B cell (primary cell): ENCODE data around the gene HLA-DMB. TPM values are rescaled to one million over a fixed set of nuclear protein-coding genes. Genes with fewer than 3 reads are reported as not detected.

Experiments
- ATAC-seq: fragments of 200-7000 bp; cut with Tn5 transposase; one replicate; pipeline ENCODE4 v1.10.0; 2021; ENCODE audit warnings: low read depth, mild to moderate bottlenecking, moderate number of reproducible peaks, moderate library complexity
- CTCF ChIA-PET: fragments of 350-600 bp; sonication (Branson Sonifier 250); formaldehyde crosslinking; loops from one replicate; lab custom pipeline; 2021; ENCODE audit warnings: antibody characterized with exemption, inconsistent platforms; lab: Charles Lee
- POLR2A ChIA-PET: fragments of 350-600 bp; sonication (Branson Sonifier 250); formaldehyde crosslinking; loops from one replicate; lab custom pipeline; 2021; ENCODE audit warnings: antibody characterized with exemption; lab: Charles Lee
- DNase-seq: peaks from one replicate; pipeline ENCODE4 v3.0.0; 2013
- H2AFZ ChIP-seq: 2 replicates; pipeline ENCODE4 v1.6.1; 2012; ENCODE audit warnings: mild to moderate bottlenecking, low read depth, low read length; ENCODE audit not compliant: insufficient read depth, poor library complexity, severe bottlenecking
- H3K27ac ChIP-seq, 2 donors: 1 replicate in 1 of 2; 2 replicates in 1 of 2; pipeline ENCODE4 v1.5.1; 2012 to 2013; ENCODE audit warnings: low read length in 2 of 2, mild to moderate bottlenecking in 2 of 2, moderate library complexity in 1 of 2
- H3K27me3 ChIP-seq, 4 experiments: fragments of 200-600 bp in 1 of 4; sonication (generic) in 1 of 4; replicated peaks in 1 of 4; 1 replicate in 2 of 4; 2 replicates in 2 of 4; pipeline versions ENCODE4 v1.6.1 to v1.7.0; 2013 to 2016; ENCODE audit warnings: low read length in 3 of 4, mild to moderate bottlenecking in 2 of 4, mixed read lengths in 1 of 4, moderate library complexity in 1 of 4; ENCODE audit not compliant: insufficient read depth in 4 of 4, control insufficient read depth in 3 of 4; ENCODE audit errors: control extremely low read depth in 1 of 4
- H3K36me3 ChIP-seq, 2 experiments: replicated peaks in 1 of 2; 1 replicate in 1 of 2; 2 replicates in 1 of 2; pipeline versions ENCODE4 v1.6.1 to v1.7.1; 2013; ENCODE audit warnings: low read length in 1 of 2; ENCODE audit not compliant: insufficient read depth in 2 of 2, control insufficient read depth in 1 of 2; ENCODE audit errors: control extremely low read depth in 1 of 2, extremely low read depth in 1 of 2
- H3K4me1 ChIP-seq, 2 donors: fragments of 200-600 bp in 1 of 2; sonication (generic) in 1 of 2; 1 replicate in 1 of 2; 2 replicates in 1 of 2; pipeline versions ENCODE4 v1.5.1 to v1.6.1; 2013 to 2017; ENCODE audit warnings: low read length in 2 of 2; ENCODE audit not compliant: control insufficient read depth in 2 of 2, insufficient read depth in 2 of 2
- H3K4me2 ChIP-seq: replicated peaks from 2 replicates; pipeline ENCODE3; 2012; ENCODE audit warnings: mild to moderate bottlenecking, low read depth, low read length; ENCODE audit not compliant: poor library complexity, severe bottlenecking
- H3K4me3 ChIP-seq, 5 experiments: fragments of 200-600 bp in 1 of 5; sonication (generic) in 1 of 5; 1 replicate in 3 of 5; 2 replicates in 2 of 5; pipeline versions ENCODE4 v1.5.1 to v1.7.0; 2011 to 2016; ENCODE audit warnings: low read length in 4 of 5, mild to moderate bottlenecking in 4 of 5, low read depth in 2 of 5, control low read depth in 1 of 5, moderate library complexity in 1 of 5; ENCODE audit not compliant: insufficient read depth in 1 of 5; ENCODE audit errors: control extremely low read depth in 1 of 5, extremely low read depth in 1 of 5
- H3K79me2 ChIP-seq: fragments of 200-600 bp; sonication (generic); one replicate; pipeline ENCODE4 v1.6.0; 2016; ENCODE audit warnings: low read length; ENCODE audit not compliant: control insufficient read depth, insufficient read depth
- H3K9ac ChIP-seq: fragments of 200-600 bp; sonication (generic); 2 replicates; pipeline ENCODE4 v1.6.1; 2017; ENCODE audit warnings: mild to moderate bottlenecking, low read length, moderate library complexity
- H3K9me3 ChIP-seq, 3 donors: one replicate each; pipeline versions ENCODE4 v1.6.1 to v1.7.1; 2013; ENCODE audit warnings: low read length in 2 of 3; ENCODE audit not compliant: control insufficient read depth in 2 of 3, insufficient read depth in 1 of 3; ENCODE audit errors: control extremely low read depth in 1 of 3
- H4K20me1 ChIP-seq: 2 replicates; pipeline ENCODE4 v1.6.0; 2012; ENCODE audit warnings: mild to moderate bottlenecking, low read length; ENCODE audit not compliant: insufficient read depth, control insufficient read depth, poor library complexity, severe bottlenecking
- H3K27ac Mint-ChIP-seq: one replicate; pipeline ENCODE4 v1.8.0; 2021; ENCODE audit warnings: mixed read lengths
- H3K27me3 Mint-ChIP-seq: one replicate; pipeline ENCODE4 v1.8.0; 2021; ENCODE audit warnings: mixed read lengths
- H3K4me1 Mint-ChIP-seq: one replicate; pipeline ENCODE4 v1.8.0; 2021; ENCODE audit warnings: mixed read lengths
- H3K4me3 Mint-ChIP-seq: one replicate; pipeline ENCODE4 v1.8.0; 2021; ENCODE audit warnings: mixed read lengths
- H3K9me3 Mint-ChIP-seq: one replicate; pipeline ENCODE4 v1.8.0; 2022; ENCODE audit warnings: mixed read lengths; ENCODE audit not compliant: insufficient read depth
- EZH2 ChIP-seq: IDR thresholded peaks from 2 replicates; pipeline ENCODE4 v1.6.1; 2012; ENCODE audit warnings: borderline replicate concordance, low read depth, mild to moderate bottlenecking, moderate library complexity, low read length; ENCODE audit not compliant: insufficient read depth, poor library complexity, severe bottlenecking
- WGBS: methylation state at CpG from one replicate; pipeline ENCODE4 v1.1.5; 2013; ENCODE audit warnings: missing lambda C conversion rate; ENCODE audit not compliant: insufficient coverage; 5-methylcytosine and 5-hydroxymethylcytosine counted together
- intact Hi-C: fragments of 100-400 bp; cut with micrococcal nuclease; formaldehyde crosslinking; loops from one replicate; pipeline ENCODE4 v1.10.0; 2022
- polyA plus RNA-seq: library from polyadenylated mRNA; depleted of rRNA; stranded (reverse); fragments of >200 nt; gene quantifications from 2 replicates; pipeline ENCODE4 v1.2.3, GENCODE V29; 2012
- total RNA-seq, 2 donors: library from RNA; stranded (reverse); fragments of 120-200 nt in 1 of 2; gene quantifications; 1 replicate in 1 of 2; 2 replicates in 1 of 2; pipeline versions ENCODE4 v1.2.3 to v1.2.4, GENCODE V29; 2013 to 2022
- TF ChIP-seq, protein P1 (sequence below): fragments of 200-600 bp; IDR thresholded peaks from one replicate; pipeline ENCODE4 v1.8.0; 2022; ENCODE audit warnings: antibody characterized with exemption, mild to moderate bottlenecking

Gene HLA-DMB
- total and polyA plus RNA-seq, 2 donors (not counting 1 experiment from before 2014, with no cell fraction given), result 593 to 656 TPM

DNA sequence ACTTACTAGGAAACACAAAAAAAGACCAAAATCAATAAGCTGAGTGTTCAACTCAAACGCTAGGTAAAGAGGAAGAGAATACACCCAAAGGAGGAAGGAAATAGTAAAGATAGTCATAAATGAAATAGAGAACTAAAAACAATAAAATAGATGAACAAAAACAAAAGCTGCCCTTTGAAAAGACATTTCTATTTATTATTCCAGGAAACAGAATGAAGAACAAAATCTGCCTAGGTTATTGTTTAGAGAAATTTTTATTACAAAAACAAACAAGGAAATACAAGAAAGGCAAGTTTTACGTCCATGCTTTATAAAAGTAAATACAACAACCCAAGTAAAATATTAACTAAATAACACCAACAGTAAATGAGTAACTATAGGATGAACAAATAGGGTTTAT is 20.1 kb downstream of the HLA-DMB start:
- WGBS, result no CpG with 5 or more reads among the region's 2 CpGs
- Mint-ChIP-seq H3K9me3 (no peaks in the 10 kb centered on the region), H3K27me3 (no peaks in the 10 kb centered on the region), H3K27ac (peak overlapping the region; percentile 57), H3K4me1 (peaks cover 65% of the 10 kb centered on the region), H3K4me3 (peak overlapping the region; percentile 21)
- ATAC-seq (peak; percentile 51), DNase-seq (peak; percentile 44)
- intact Hi-C loops, result loop anchor here (1.0 kb wide), 1 partner anchor 24 kb away; no protein-coding TSS in a partner anchor
- Histone ChIP-seq H3K4me3 (peak overlapping the region in 2 of 5 experiments; percentile 18 to 47), H3K27me3 (no peaks in the 10 kb centered on the region), H3K9me3 (no peaks in the 10 kb centered on the region), H3K79me2 (peaks cover 32% of the 10 kb centered on the region), H2AFZ (no peak overlapping the region), H3K4me1 (peaks cover 33 to 57% of the 10 kb centered on the region in 2 donors), H3K9ac (peak overlapping the region; percentile 55), H3K36me3 (no peaks in the 10 kb centered on the region), H3K4me2 (peak overlapping the region; percentile 58), H3K27ac (peak overlapping the region; percentile 21 to 58), H4K20me1 (no peaks in the 10 kb centered on the region)
- CTCF ChIA-PET, result interaction anchor here (0.9 to 8.7 kb wide), 7 partner anchors 12 to 83 kb away, joined by 3 to 55 read pairs (median 4); partner anchors contain the start of genes HLA-DMA and TAP2
- POLR2A ChIA-PET, result interaction anchor here (0.6 to 2.5 kb wide), 5 partner anchors 11 to 51 kb away, joined by 3 to 10 read pairs (median 4); partner anchors contain the start of gene HLA-DMB
- TF ChIP-seq, protein P1, sequence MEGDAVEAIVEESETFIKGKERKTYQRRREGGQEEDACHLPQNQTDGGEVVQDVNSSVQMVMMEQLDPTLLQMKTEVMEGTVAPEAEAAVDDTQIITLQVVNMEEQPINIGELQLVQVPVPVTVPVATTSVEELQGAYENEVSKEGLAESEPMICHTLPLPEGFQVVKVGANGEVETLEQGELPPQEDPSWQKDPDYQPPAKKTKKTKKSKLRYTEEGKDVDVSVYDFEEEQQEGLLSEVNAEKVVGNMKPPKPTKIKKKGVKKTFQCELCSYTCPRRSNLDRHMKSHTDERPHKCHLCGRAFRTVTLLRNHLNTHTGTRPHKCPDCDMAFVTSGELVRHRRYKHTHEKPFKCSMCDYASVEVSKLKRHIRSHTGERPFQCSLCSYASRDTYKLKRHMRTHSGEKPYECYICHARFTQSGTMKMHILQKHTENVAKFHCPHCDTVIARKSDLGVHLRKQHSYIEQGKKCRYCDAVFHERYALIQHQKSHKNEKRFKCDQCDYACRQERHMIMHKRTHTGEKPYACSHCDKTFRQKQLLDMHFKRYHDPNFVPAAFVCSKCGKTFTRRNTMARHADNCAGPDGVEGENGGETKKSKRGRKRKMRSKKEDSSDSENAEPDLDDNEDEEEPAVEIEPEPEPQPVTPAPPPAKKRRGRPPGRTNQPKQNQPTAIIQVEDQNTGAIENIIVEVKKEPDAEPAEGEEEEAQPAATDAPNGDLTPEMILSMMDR, result no peak
- no peak for TF ChIP-seq EZH2

DNA sequence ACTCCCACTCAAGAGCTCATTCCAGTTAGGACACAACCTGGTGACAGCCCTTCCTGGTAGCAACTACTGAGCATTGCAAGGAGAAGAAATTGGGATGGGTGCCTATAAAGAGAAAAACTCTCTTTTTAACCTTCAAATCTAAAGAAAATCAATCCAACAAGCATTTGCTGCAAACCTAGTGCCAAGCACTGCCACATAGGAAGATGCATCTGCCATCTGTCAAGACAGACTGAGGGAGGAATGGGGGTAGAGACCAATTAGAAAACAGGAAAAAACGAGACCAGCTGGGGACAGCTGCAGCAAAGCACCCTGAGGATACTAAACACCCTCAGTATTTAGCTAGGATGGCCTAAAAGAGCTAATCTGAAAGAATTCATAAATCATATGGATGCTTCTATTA is 27.9 kb downstream of the HLA-DMB start:
- DNase-seq (no peak), ATAC-seq (no peak)
- H3K4me1 Mint-ChIP-seq, result peaks cover 26% of the 10 kb centered on the region
- no peak overlapping the region for H3K4me2 ChIP-seq
- no peak overlapping the region for H3K27ac ChIP-seq
- no peaks in the 10 kb centered on the region for H3K9me3 Mint-ChIP-seq
- no peaks in the 10 kb centered on the region for H3K27me3 Mint-ChIP-seq
- CTCF ChIA-PET, result interaction anchor here (0.7 to 2.2 kb wide), 11 partner anchors 10 to 75 kb away, joined by 3 to 15 read pairs (median 5); partner anchors contain the start of genes HLA-DMA and TAP2
- no peak for TF ChIP-seq EZH2
- no peak overlapping the region for H3K9ac ChIP-seq
- H3K79me2 ChIP-seq, result no peaks in the 10 kb centered on the region
- POLR2A ChIA-PET, result interaction anchor here (1.0 to 2.7 kb wide), 2 partner anchors 18 to 59 kb away, joined by 3 to 11 read pairs; no protein-coding TSS in a partner anchor
- H3K4me3 Mint-ChIP-seq, result no peak overlapping the region
- peaks cover 7 to 22% of the 10 kb centered on the region in 2 donors for H3K4me1 ChIP-seq
- H3K4me3 ChIP-seq, result no peak overlapping the region
- WGBS, result no CpG with 5 or more reads among the region's 1 CpG
- no peak overlapping the region for H2AFZ ChIP-seq
- H3K36me3 ChIP-seq, result no peaks in the 10 kb centered on the region
- no peaks in the 10 kb centered on the region for H4K20me1 ChIP-seq
- no peaks in the 10 kb centered on the region for H3K27me3 ChIP-seq
- intact Hi-C loops, result no loop called here
- no peaks in the 10 kb centered on the region for H3K9me3 ChIP-seq
- H3K27ac Mint-ChIP-seq, result no peak overlapping the region
